Glutamatergic neuron (in vitro differentiated cells): Measurements from ENCODE around the gene GABRR2. TPM values are rescaled to one million over a fixed set of nuclear protein-coding genes. Genes with fewer than 3 reads are reported as not detected.

Source experiments
- DNase-seq: peaks from one replicate; pipeline ENCODE4 v3.0.0; 2022
- H3K27ac Mint-ChIP-seq: one replicate; pipeline ENCODE4 v1.8.0; 2020; ENCODE audit warnings: mild to moderate bottlenecking, mixed read lengths, inconsistent platforms; ENCODE audit not compliant: unreplicated experiment
- H3K27me3 Mint-ChIP-seq: one replicate; pipeline ENCODE4 v1.8.0; 2020; ENCODE audit warnings: mild to moderate bottlenecking, moderate library complexity, mixed read lengths, inconsistent platforms; ENCODE audit not compliant: unreplicated experiment
- H3K36me3 Mint-ChIP-seq: one replicate; pipeline ENCODE4 v1.8.0; 2020; ENCODE audit warnings: mild to moderate bottlenecking, mixed read lengths, inconsistent platforms; ENCODE audit not compliant: unreplicated experiment
- H3K4me1 Mint-ChIP-seq: one replicate; pipeline ENCODE4 v1.8.0; 2020; ENCODE audit warnings: mild to moderate bottlenecking, low read depth, mixed read lengths, inconsistent platforms; ENCODE audit not compliant: unreplicated experiment
- H3K4me3 Mint-ChIP-seq: one replicate; pipeline ENCODE4 v1.8.0; 2020; ENCODE audit warnings: mild to moderate bottlenecking, mixed read lengths, inconsistent platforms; ENCODE audit not compliant: unreplicated experiment
- H3K9me3 Mint-ChIP-seq: one replicate; pipeline ENCODE4 v1.8.0; 2020; ENCODE audit warnings: mild to moderate bottlenecking, moderate library complexity, mixed read lengths, inconsistent platforms; ENCODE audit not compliant: unreplicated experiment
- total RNA-seq: library from RNA; stranded (reverse); fragmentation: NEBNext Ultra II Directional; extraction: Animal tissue kit (Norgen Biotek cat#: 25700); gene quantifications from one replicate; pipeline ENCODE4 v1.2.1, GENCODE V29; 2021; ENCODE audit not compliant: unreplicated experiment
- TF ChIP-seq, protein P1 (sequence below): fragments of 200-600 bp; sonication (generic); IDR thresholded peaks from one replicate; pipeline ENCODE4 v1.5.0; 2021; ENCODE audit not compliant: partially characterized antibody, unreplicated experiment

Gene GABRR2
- total RNA-seq, 1 donor from 2014 or later: 0.49 TPM

- Mint-ChIP-seq H3K36me3 (no peaks in the 10 kb centered on the region), H3K9me3 (no peaks in the 10 kb centered on the region), H3K27ac (no peak overlapping the region), H3K4me3 (no peak overlapping the region), H3K4me1 (no peaks in the 10 kb centered on the region), H3K27me3 (peaks cover 1% of the 10 kb centered on the region)
- TF ChIP-seq, protein P1, sequence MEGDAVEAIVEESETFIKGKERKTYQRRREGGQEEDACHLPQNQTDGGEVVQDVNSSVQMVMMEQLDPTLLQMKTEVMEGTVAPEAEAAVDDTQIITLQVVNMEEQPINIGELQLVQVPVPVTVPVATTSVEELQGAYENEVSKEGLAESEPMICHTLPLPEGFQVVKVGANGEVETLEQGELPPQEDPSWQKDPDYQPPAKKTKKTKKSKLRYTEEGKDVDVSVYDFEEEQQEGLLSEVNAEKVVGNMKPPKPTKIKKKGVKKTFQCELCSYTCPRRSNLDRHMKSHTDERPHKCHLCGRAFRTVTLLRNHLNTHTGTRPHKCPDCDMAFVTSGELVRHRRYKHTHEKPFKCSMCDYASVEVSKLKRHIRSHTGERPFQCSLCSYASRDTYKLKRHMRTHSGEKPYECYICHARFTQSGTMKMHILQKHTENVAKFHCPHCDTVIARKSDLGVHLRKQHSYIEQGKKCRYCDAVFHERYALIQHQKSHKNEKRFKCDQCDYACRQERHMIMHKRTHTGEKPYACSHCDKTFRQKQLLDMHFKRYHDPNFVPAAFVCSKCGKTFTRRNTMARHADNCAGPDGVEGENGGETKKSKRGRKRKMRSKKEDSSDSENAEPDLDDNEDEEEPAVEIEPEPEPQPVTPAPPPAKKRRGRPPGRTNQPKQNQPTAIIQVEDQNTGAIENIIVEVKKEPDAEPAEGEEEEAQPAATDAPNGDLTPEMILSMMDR: no peak
- no peak for DNase-seq
Observed at GRCh38 chr6:89251976-89252375, 63.1 kb downstream of the GABRR2 start.

DNA sequence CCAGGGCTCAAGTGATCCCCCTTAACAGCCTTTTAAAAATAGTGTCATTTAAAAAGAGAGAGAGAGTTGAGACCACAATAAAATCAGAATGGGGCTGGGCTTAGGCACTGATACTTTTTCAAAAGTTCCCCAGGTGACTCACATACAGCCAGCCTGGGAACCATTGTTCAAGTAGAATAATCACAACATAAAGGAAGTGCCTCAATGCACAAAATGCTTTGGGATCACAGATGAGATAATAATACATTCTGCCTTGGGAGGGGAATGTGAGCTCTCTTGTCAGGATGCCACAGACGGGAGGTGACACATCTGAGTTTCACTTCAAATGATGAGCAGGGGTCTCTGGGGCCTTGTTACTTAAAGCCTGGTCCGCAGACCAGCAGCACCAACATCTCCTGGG, 63.9 kb downstream of the GABRR2 start:
- TF ChIP-seq, protein P1: no peak
- Mint-ChIP-seq H3K4me3 (no peak overlapping the region), H3K9me3 (no peaks in the 10 kb centered on the region), H3K27me3 (peaks cover 1% of the 10 kb centered on the region), H3K36me3 (no peaks in the 10 kb centered on the region), H3K4me1 (no peaks in the 10 kb centered on the region), H3K27ac (no peak overlapping the region)
- no peak for DNase-seq

GRCh38 chr6:89250239-89250638, 64.9 kb downstream of the GABRR2 start:
- Mint-ChIP-seq H3K4me3 (no peak overlapping the region), H3K36me3 (no peaks in the 10 kb centered on the region), H3K27ac (no peak overlapping the region), H3K27me3 (no peaks in the 10 kb centered on the region), H3K9me3 (no peaks in the 10 kb centered on the region), H3K4me1 (no peaks in the 10 kb centered on the region)
- TF ChIP-seq, protein P1: no peak
- DNase-seq: no peak

DNA sequence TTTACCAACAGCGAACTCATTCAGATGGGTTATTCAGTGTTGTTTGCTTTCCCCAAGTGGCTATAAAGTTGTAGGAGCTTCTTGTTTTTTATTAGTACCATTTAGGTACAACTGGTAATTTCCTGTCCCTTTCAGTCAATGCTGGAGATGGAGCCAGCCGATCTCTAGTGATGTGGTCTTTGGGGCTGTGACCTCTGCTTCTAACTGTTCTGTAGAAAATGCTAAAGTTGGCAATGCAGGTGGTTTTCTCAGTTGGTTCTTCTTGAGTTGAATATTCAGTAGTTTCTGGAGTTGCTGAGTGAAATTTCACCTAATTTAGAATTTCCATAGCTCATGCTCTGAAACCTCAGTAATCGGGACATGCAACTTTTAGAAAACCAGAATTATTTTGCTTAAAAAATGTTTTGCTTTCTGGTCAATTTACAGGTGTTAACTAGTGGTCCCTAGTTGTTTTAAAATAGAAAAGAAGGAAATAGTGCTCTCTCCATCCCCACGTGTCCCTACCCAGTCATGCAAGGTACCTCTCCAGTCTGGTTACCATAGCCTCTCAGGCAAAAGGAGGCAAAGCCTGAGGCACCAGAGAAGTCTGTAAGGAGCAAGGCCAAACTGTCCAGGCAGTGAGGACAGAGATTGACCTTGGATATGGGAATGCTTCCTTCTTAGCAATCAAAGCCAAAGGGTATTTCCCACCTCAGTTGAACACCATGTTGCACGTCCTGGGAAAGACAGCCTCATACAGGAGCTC, 70.7 kb downstream of the GABRR2 start:
- Mint-ChIP-seq H3K27me3 (no peaks in the 10 kb centered on the region), H3K36me3 (no peaks in the 10 kb centered on the region), H3K4me1 (peaks cover 1% of the 10 kb centered on the region), H3K27ac (no peak overlapping the region), H3K4me3 (no peak overlapping the region), H3K9me3 (no peaks in the 10 kb centered on the region)
- TF ChIP-seq, protein P1: no peak
- DNase-seq: no peak

GRCh38 chr6:89243331-89243629, 71.8 kb downstream of the GABRR2 start:
- H3K4me3 Mint-ChIP-seq: no peak overlapping the region
- H3K4me1 Mint-ChIP-seq: peaks cover 1% of the 10 kb centered on the region
- H3K9me3 Mint-ChIP-seq: no peaks in the 10 kb centered on the region
- H3K36me3 Mint-ChIP-seq: no peaks in the 10 kb centered on the region
- DNase-seq: no peak
- H3K27ac Mint-ChIP-seq: no peak overlapping the region
- no peaks in the 10 kb centered on the region for H3K27me3 Mint-ChIP-seq
- TF ChIP-seq, protein P1: no peak
